Neural cell (in vitro differentiated cells): Measurements from ENCODE around the gene FGD4. TPM values are rescaled to one million over a fixed set of nuclear protein-coding genes. Genes with fewer than 3 reads are reported as not detected.

Source experiments
- H2AFZ ChIP-seq: fragments of 200-600, 300-800 bp; sonication (generic), shearing (Covaris generic); 2 replicates; pipeline ENCODE4 v1.6.0; 2014; ENCODE audit warnings: low read depth, mild to moderate bottlenecking, antibody characterized with exemption, low read length, moderate library complexity
- H3F3A ChIP-seq: fragments of 200-600 bp; shearing (Covaris generic); 2 replicates; pipeline ENCODE4 v1.6.1; 2016; ENCODE audit warnings: mild to moderate bottlenecking, moderate library complexity, mixed read lengths, antibody characterized with exemption, low read length; ENCODE audit not compliant: insufficient read depth, poor library complexity, severe bottlenecking
- H3K27ac ChIP-seq: fragments of 200-600, 300-800 bp; sonication (generic), shearing (Covaris generic); 2 replicates; pipeline ENCODE4 v1.5.1; 2014; ENCODE audit warnings: mild to moderate bottlenecking, low read length, moderate library complexity
- H3K27me3 ChIP-seq: fragments of 300-800, 200-600 bp; sonication (generic), shearing (Covaris generic); 2 replicates; pipeline ENCODE4 v1.6.0; 2014; ENCODE audit warnings: mild to moderate bottlenecking, low read depth, low read length, moderate library complexity; ENCODE audit not compliant: insufficient read depth
- H3K36me3 ChIP-seq: fragments of 300-800, 200-600 bp; sonication (generic), shearing (Covaris generic); 2 replicates; pipeline ENCODE4 v1.5.1; 2014; ENCODE audit warnings: mild to moderate bottlenecking, antibody characterized with exemption, low read length, moderate library complexity; ENCODE audit not compliant: insufficient read depth
- H3K4me2 ChIP-seq: fragments of 300-800, 200-600 bp; sonication (generic), shearing (Covaris generic); 2 replicates; pipeline ENCODE4 v1.6.0; 2014; ENCODE audit warnings: mild to moderate bottlenecking, low read length
- H3K4me3 ChIP-seq: fragments of 300-800, 200-600 bp; sonication (generic), shearing (Covaris generic); 2 replicates; pipeline ENCODE4 v1.5.1; 2014; ENCODE audit warnings: mild to moderate bottlenecking, low read length, moderate library complexity
- H3K79me2 ChIP-seq: fragments of 200-600 bp; shearing (Covaris generic); replicated peaks from 2 replicates; pipeline ENCODE4 v1.6.0; 2014; ENCODE audit warnings: mild to moderate bottlenecking, low read length, moderate library complexity; ENCODE audit not compliant: insufficient read depth
- H3K9ac ChIP-seq: fragments of 300-800, 200-600 bp; sonication (generic), shearing (Covaris generic); 2 replicates; pipeline ENCODE4 v1.6.1; 2016; ENCODE audit warnings: mild to moderate bottlenecking, low read length, mixed read lengths
- H3K9me2 ChIP-seq: fragments of 200-600 bp; shearing (Covaris generic); 2 replicates; pipeline ENCODE4 v1.6.1; 2016; ENCODE audit warnings: mild to moderate bottlenecking, low read length, mixed read lengths; ENCODE audit not compliant: insufficient read depth
- H3K9me3 ChIP-seq: fragments of 200-600, 300-800 bp; sonication (generic), shearing (Covaris generic); 2 replicates; pipeline ENCODE4 v1.6.1; 2016; ENCODE audit warnings: mild to moderate bottlenecking, mixed run types, low read length, moderate library complexity, mixed read lengths
- H4K20me1 ChIP-seq: fragments of 200-600 bp; shearing (Covaris generic); 2 replicates; pipeline ENCODE4 v1.6.1; 2016; ENCODE audit warnings: mild to moderate bottlenecking, mixed run types; ENCODE audit not compliant: insufficient read depth
- EP300 ChIP-seq: fragments of 450-650 bp; conservative IDR thresholded peaks from 2 replicates; pipeline ENCODE4 v1.6.1; 2014; ENCODE audit warnings: antibody characterized with exemption, mild to moderate bottlenecking, moderate library complexity; ENCODE audit not compliant: poor library complexity, severe bottlenecking
- EZH2 ChIP-seq: fragments of 200-600, 300-800 bp; shearing (Covaris generic), sonication (generic); IDR thresholded peaks from 2 replicates; pipeline ENCODE4 v1.6.1; 2014; ENCODE audit warnings: antibody characterized with exemption, low read length, borderline replicate concordance, mild to moderate bottlenecking; ENCODE audit not compliant: insufficient read depth, poor library complexity, severe bottlenecking
- MXI1 ChIP-seq: fragments of 450-650 bp; conservative IDR thresholded peaks from 2 replicates; pipeline ENCODE4 v1.6.1; 2014; ENCODE audit warnings: antibody characterized with exemption, mild to moderate bottlenecking; ENCODE audit not compliant: poor library complexity, severe bottlenecking
- POLR2AphosphoS5 ChIP-seq: IDR thresholded peaks from 2 replicates; pipeline ENCODE4 v1.6.1; 2012
- RAD21 ChIP-seq: fragments of 450-650 bp; conservative IDR thresholded peaks from 2 replicates; pipeline ENCODE4 v1.6.1; 2014; ENCODE audit warnings: antibody characterized with exemption, mild to moderate bottlenecking, moderate library complexity
- SMC3 ChIP-seq: fragments of 450-650 bp; conservative IDR thresholded peaks from 2 replicates; pipeline ENCODE4 v1.6.1; 2014; ENCODE audit warnings: antibody characterized with exemption, mild to moderate bottlenecking, moderate library complexity; ENCODE audit not compliant: poor library complexity
- TAF1 ChIP-seq: IDR thresholded peaks from 2 replicates; pipeline ENCODE4 v1.6.1; 2012; ENCODE audit warnings: low read depth
- polyA plus RNA-seq: library from polyadenylated mRNA; depleted of rRNA; stranded (reverse); fragments of >200 nt; gene quantifications from 2 replicates; pipeline ENCODE4 v1.2.3, GENCODE V29; 2014
- TF ChIP-seq, protein P1 (sequence below): IDR thresholded peaks from 2 replicates; pipeline ENCODE4 v1.6.1; 2012; ENCODE audit warnings: borderline replicate concordance
- TF ChIP-seq, protein P2 (sequence below): fragments of 450-650 bp; IDR thresholded peaks from 2 replicates; pipeline ENCODE4 v1.5.1; 2014; ENCODE audit warnings: antibody characterized with exemption, mild to moderate bottlenecking, moderate library complexity; ENCODE audit not compliant: poor library complexity, severe bottlenecking

The FGD4 gene
- polyA plus RNA-seq, 1 donor from 2014 or later, result 24.4 TPM

- Histone ChIP-seq H3K27me3 (no peaks in the 10 kb centered on the region), H3K9ac (no peak overlapping the region), H3F3A (no peaks in the 10 kb centered on the region), H3K9me2 (no peaks in the 10 kb centered on the region), H3K36me3 (no peaks in the 10 kb centered on the region), H3K4me2 (no peak overlapping the region), H3K79me2 (no peaks in the 10 kb centered on the region), H2AFZ (no peak overlapping the region), H3K9me3 (no peaks in the 10 kb centered on the region), H3K4me3 (no peak overlapping the region), H4K20me1 (no peaks in the 10 kb centered on the region), H3K27ac (no peak overlapping the region)
- no peak for TF ChIP-seq MXI1
- no peak for TF ChIP-seq EZH2
- TF ChIP-seq TAF1, result no peak
- TF ChIP-seq SMC3, result no peak
- TF ChIP-seq, protein P1, sequence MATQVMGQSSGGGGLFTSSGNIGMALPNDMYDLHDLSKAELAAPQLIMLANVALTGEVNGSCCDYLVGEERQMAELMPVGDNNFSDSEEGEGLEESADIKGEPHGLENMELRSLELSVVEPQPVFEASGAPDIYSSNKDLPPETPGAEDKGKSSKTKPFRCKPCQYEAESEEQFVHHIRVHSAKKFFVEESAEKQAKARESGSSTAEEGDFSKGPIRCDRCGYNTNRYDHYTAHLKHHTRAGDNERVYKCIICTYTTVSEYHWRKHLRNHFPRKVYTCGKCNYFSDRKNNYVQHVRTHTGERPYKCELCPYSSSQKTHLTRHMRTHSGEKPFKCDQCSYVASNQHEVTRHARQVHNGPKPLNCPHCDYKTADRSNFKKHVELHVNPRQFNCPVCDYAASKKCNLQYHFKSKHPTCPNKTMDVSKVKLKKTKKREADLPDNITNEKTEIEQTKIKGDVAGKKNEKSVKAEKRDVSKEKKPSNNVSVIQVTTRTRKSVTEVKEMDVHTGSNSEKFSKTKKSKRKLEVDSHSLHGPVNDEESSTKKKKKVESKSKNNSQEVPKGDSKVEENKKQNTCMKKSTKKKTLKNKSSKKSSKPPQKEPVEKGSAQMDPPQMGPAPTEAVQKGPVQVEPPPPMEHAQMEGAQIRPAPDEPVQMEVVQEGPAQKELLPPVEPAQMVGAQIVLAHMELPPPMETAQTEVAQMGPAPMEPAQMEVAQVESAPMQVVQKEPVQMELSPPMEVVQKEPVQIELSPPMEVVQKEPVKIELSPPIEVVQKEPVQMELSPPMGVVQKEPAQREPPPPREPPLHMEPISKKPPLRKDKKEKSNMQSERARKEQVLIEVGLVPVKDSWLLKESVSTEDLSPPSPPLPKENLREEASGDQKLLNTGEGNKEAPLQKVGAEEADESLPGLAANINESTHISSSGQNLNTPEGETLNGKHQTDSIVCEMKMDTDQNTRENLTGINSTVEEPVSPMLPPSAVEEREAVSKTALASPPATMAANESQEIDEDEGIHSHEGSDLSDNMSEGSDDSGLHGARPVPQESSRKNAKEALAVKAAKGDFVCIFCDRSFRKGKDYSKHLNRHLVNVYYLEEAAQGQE, result no peak
- no peak for TF ChIP-seq POLR2AphosphoS5
- TF ChIP-seq, protein P2, sequence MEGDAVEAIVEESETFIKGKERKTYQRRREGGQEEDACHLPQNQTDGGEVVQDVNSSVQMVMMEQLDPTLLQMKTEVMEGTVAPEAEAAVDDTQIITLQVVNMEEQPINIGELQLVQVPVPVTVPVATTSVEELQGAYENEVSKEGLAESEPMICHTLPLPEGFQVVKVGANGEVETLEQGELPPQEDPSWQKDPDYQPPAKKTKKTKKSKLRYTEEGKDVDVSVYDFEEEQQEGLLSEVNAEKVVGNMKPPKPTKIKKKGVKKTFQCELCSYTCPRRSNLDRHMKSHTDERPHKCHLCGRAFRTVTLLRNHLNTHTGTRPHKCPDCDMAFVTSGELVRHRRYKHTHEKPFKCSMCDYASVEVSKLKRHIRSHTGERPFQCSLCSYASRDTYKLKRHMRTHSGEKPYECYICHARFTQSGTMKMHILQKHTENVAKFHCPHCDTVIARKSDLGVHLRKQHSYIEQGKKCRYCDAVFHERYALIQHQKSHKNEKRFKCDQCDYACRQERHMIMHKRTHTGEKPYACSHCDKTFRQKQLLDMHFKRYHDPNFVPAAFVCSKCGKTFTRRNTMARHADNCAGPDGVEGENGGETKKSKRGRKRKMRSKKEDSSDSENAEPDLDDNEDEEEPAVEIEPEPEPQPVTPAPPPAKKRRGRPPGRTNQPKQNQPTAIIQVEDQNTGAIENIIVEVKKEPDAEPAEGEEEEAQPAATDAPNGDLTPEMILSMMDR, result no peak
- TF ChIP-seq RAD21, result no peak
- TF ChIP-seq EP300, result no peak
Observed at GRCh38 chr12:32366714-32367113, 32.6 kb upstream of the FGD4 start.

GRCh38 chr12:32367381-32367780, 32.0 kb upstream of the FGD4 start:
- no peaks in the 10 kb centered on the region for H3F3A ChIP-seq
- H3K9me3 ChIP-seq, result no peaks in the 10 kb centered on the region
- H3K27ac ChIP-seq, result no peak overlapping the region
- H3K36me3 ChIP-seq, result no peaks in the 10 kb centered on the region
- no peak overlapping the region for H3K4me3 ChIP-seq
- no peaks in the 10 kb centered on the region for H4K20me1 ChIP-seq
- H3K27me3 ChIP-seq, result no peaks in the 10 kb centered on the region
- H2AFZ ChIP-seq, result no peak overlapping the region
- TF ChIP-seq EP300 (no peak), EZH2 (no peak), SMC3 (no peak), RAD21 (no peak), POLR2AphosphoS5 (no peak), TAF1 (no peak), MXI1 (no peak)
- TF ChIP-seq, protein P1, result no peak
- TF ChIP-seq, protein P2, result no peak
- H3K4me2 ChIP-seq, result no peak overlapping the region
- H3K79me2 ChIP-seq, result no peaks in the 10 kb centered on the region
- H3K9ac ChIP-seq, result no peak overlapping the region
- H3K9me2 ChIP-seq, result no peaks in the 10 kb centered on the region
